Neural cell (in vitro differentiated cells): Measurements from ENCODE around the gene ZNF132. TPM values are rescaled to one million over a fixed set of nuclear protein-coding genes. Genes with fewer than 3 reads are reported as not detected.

ENCODE experiments used
- H2AFZ ChIP-seq: fragments of 200-600, 300-800 bp; sonication (generic), shearing (Covaris generic); 2 replicates; pipeline ENCODE4 v1.6.0; 2014; ENCODE audit warnings: low read depth, mild to moderate bottlenecking, antibody characterized with exemption, low read length, moderate library complexity
- H3F3A ChIP-seq: fragments of 200-600 bp; shearing (Covaris generic); 2 replicates; pipeline ENCODE4 v1.6.1; 2016; ENCODE audit warnings: mild to moderate bottlenecking, moderate library complexity, mixed read lengths, antibody characterized with exemption, low read length; ENCODE audit not compliant: insufficient read depth, poor library complexity, severe bottlenecking
- H3K27ac ChIP-seq: fragments of 200-600, 300-800 bp; sonication (generic), shearing (Covaris generic); 2 replicates; pipeline ENCODE4 v1.5.1; 2014; ENCODE audit warnings: mild to moderate bottlenecking, low read length, moderate library complexity
- H3K27me3 ChIP-seq: fragments of 300-800, 200-600 bp; sonication (generic), shearing (Covaris generic); 2 replicates; pipeline ENCODE4 v1.6.0; 2014; ENCODE audit warnings: mild to moderate bottlenecking, low read depth, low read length, moderate library complexity; ENCODE audit not compliant: insufficient read depth
- H3K36me3 ChIP-seq: fragments of 300-800, 200-600 bp; sonication (generic), shearing (Covaris generic); 2 replicates; pipeline ENCODE4 v1.5.1; 2014; ENCODE audit warnings: mild to moderate bottlenecking, antibody characterized with exemption, low read length, moderate library complexity; ENCODE audit not compliant: insufficient read depth
- H3K4me2 ChIP-seq: fragments of 300-800, 200-600 bp; sonication (generic), shearing (Covaris generic); 2 replicates; pipeline ENCODE4 v1.6.0; 2014; ENCODE audit warnings: mild to moderate bottlenecking, low read length
- H3K4me3 ChIP-seq: fragments of 300-800, 200-600 bp; sonication (generic), shearing (Covaris generic); 2 replicates; pipeline ENCODE4 v1.5.1; 2014; ENCODE audit warnings: mild to moderate bottlenecking, low read length, moderate library complexity
- H3K79me2 ChIP-seq: fragments of 200-600 bp; shearing (Covaris generic); replicated peaks from 2 replicates; pipeline ENCODE4 v1.6.0; 2014; ENCODE audit warnings: mild to moderate bottlenecking, low read length, moderate library complexity; ENCODE audit not compliant: insufficient read depth
- H3K9ac ChIP-seq: fragments of 300-800, 200-600 bp; sonication (generic), shearing (Covaris generic); 2 replicates; pipeline ENCODE4 v1.6.1; 2016; ENCODE audit warnings: mild to moderate bottlenecking, low read length, mixed read lengths
- H3K9me2 ChIP-seq: fragments of 200-600 bp; shearing (Covaris generic); 2 replicates; pipeline ENCODE4 v1.6.1; 2016; ENCODE audit warnings: mild to moderate bottlenecking, low read length, mixed read lengths; ENCODE audit not compliant: insufficient read depth
- H3K9me3 ChIP-seq: fragments of 200-600, 300-800 bp; sonication (generic), shearing (Covaris generic); 2 replicates; pipeline ENCODE4 v1.6.1; 2016; ENCODE audit warnings: mild to moderate bottlenecking, mixed run types, low read length, moderate library complexity, mixed read lengths
- H4K20me1 ChIP-seq: fragments of 200-600 bp; shearing (Covaris generic); 2 replicates; pipeline ENCODE4 v1.6.1; 2016; ENCODE audit warnings: mild to moderate bottlenecking, mixed run types; ENCODE audit not compliant: insufficient read depth
- CTCF ChIP-seq: fragments of 450-650 bp; IDR thresholded peaks from 2 replicates; pipeline ENCODE4 v1.5.1; 2014; ENCODE audit warnings: antibody characterized with exemption, mild to moderate bottlenecking, moderate library complexity; ENCODE audit not compliant: poor library complexity, severe bottlenecking
- EP300 ChIP-seq: fragments of 450-650 bp; conservative IDR thresholded peaks from 2 replicates; pipeline ENCODE4 v1.6.1; 2014; ENCODE audit warnings: antibody characterized with exemption, mild to moderate bottlenecking, moderate library complexity; ENCODE audit not compliant: poor library complexity, severe bottlenecking
- EZH2 ChIP-seq: fragments of 200-600, 300-800 bp; shearing (Covaris generic), sonication (generic); IDR thresholded peaks from 2 replicates; pipeline ENCODE4 v1.6.1; 2014; ENCODE audit warnings: antibody characterized with exemption, low read length, borderline replicate concordance, mild to moderate bottlenecking; ENCODE audit not compliant: insufficient read depth, poor library complexity, severe bottlenecking
- MXI1 ChIP-seq: fragments of 450-650 bp; conservative IDR thresholded peaks from 2 replicates; pipeline ENCODE4 v1.6.1; 2014; ENCODE audit warnings: antibody characterized with exemption, mild to moderate bottlenecking; ENCODE audit not compliant: poor library complexity, severe bottlenecking
- POLR2AphosphoS5 ChIP-seq: IDR thresholded peaks from 2 replicates; pipeline ENCODE4 v1.6.1; 2012
- RAD21 ChIP-seq: fragments of 450-650 bp; conservative IDR thresholded peaks from 2 replicates; pipeline ENCODE4 v1.6.1; 2014; ENCODE audit warnings: antibody characterized with exemption, mild to moderate bottlenecking, moderate library complexity
- REST ChIP-seq: IDR thresholded peaks from 2 replicates; pipeline ENCODE4 v1.6.1; 2012; ENCODE audit warnings: borderline replicate concordance
- SMC3 ChIP-seq: fragments of 450-650 bp; conservative IDR thresholded peaks from 2 replicates; pipeline ENCODE4 v1.6.1; 2014; ENCODE audit warnings: antibody characterized with exemption, mild to moderate bottlenecking, moderate library complexity; ENCODE audit not compliant: poor library complexity
- TAF1 ChIP-seq: IDR thresholded peaks from 2 replicates; pipeline ENCODE4 v1.6.1; 2012; ENCODE audit warnings: low read depth
- polyA plus RNA-seq: library from polyadenylated mRNA; depleted of rRNA; stranded (reverse); fragments of >200 nt; gene quantifications from 2 replicates; pipeline ENCODE4 v1.2.3, GENCODE V29; 2014

Gene ZNF132
- polyA plus RNA-seq, 1 donor from 2014 or later: 0.77 TPM

- Histone ChIP-seq H3K9me2 (no peaks in the 10 kb centered on the region), H2AFZ (no peak overlapping the region), H4K20me1 (no peaks in the 10 kb centered on the region), H3K79me2 (no peaks in the 10 kb centered on the region), H3K36me3 (peaks cover 14% of the 10 kb centered on the region), H3K4me2 (no peak overlapping the region), H3K4me3 (no peak overlapping the region), H3K9ac (no peak overlapping the region), H3F3A (no peaks in the 10 kb centered on the region), H3K27ac (no peak overlapping the region), H3K9me3 (peaks cover 19% of the 10 kb centered on the region), H3K27me3 (no peaks in the 10 kb centered on the region)
- TF ChIP-seq MXI1: no peak
- TF ChIP-seq SMC3: no peak
- TF ChIP-seq CTCF: no peak
- TF ChIP-seq EZH2: no peak
- TF ChIP-seq REST: no peak
- no peak for TF ChIP-seq RAD21
- no peak for TF ChIP-seq EP300
- no peak for TF ChIP-seq TAF1
- TF ChIP-seq POLR2AphosphoS5: no peak
Measured at GRCh38 chr19:58428617-58429016, 11.3 kb downstream of the ZNF132 start.

- no peak overlapping the region for H2AFZ ChIP-seq
- no peak overlapping the region for H3K4me2 ChIP-seq
- H3K9ac ChIP-seq: no peak overlapping the region
- H3K9me2 ChIP-seq: no peaks in the 10 kb centered on the region
- no peaks in the 10 kb centered on the region for H3K9me3 ChIP-seq
- no peak for TF ChIP-seq EP300
- no peak for TF ChIP-seq CTCF
- no peak for TF ChIP-seq TAF1
- TF ChIP-seq RAD21: no peak
- TF ChIP-seq POLR2AphosphoS5: no peak
- TF ChIP-seq SMC3: no peak
- no peak for TF ChIP-seq EZH2
- TF ChIP-seq REST: no peak
- TF ChIP-seq MXI1: no peak
- no peaks in the 10 kb centered on the region for H3F3A ChIP-seq
- H3K36me3 ChIP-seq: peaks cover 4% of the 10 kb centered on the region
- H4K20me1 ChIP-seq: no peaks in the 10 kb centered on the region
- H3K79me2 ChIP-seq: no peaks in the 10 kb centered on the region
- no peak overlapping the region for H3K27ac ChIP-seq
- no peaks in the 10 kb centered on the region for H3K27me3 ChIP-seq
- no peak overlapping the region for H3K4me3 ChIP-seq
Measured at GRCh38 chr19:58417071-58417470, 22.9 kb downstream of the ZNF132 start.
